OCI-LY7 (cell line): ENCODE data around the gene MCM6.

Source experiments
- CTCF ChIP-seq: fragments of 200-600 bp; sonication (generic); conservative IDR thresholded peaks from 2 replicates; pipeline ENCODE4 v1.5.1; 2014; ENCODE audit warnings: mild to moderate bottlenecking, antibody characterized with exemption, low read length, moderate library complexity, mixed read lengths
- EZH2phosphoT487 ChIP-seq: fragments of 200-600 bp; sonication (generic); IDR thresholded peaks from 2 replicates; pipeline ENCODE4 v1.6.1; 2018; ENCODE audit warnings: low read depth, borderline replicate concordance, mild to moderate bottlenecking, mixed run types, antibody characterized with exemption, low read length, moderate library complexity, mixed read lengths

GRCh38 chr2:135851858-135852257 lies 24.4 kb downstream of the MCM6 start:
- TF ChIP-seq CTCF (no peak), EZH2phosphoT487 (no peak)
